Measurements from ENCODE around the gene MS4A8.
"Not testable (repeated sequence)": the region's sequence is repeated elsewhere in the genome, so short reads cannot be mapped to it uniquely, and the experiment has no call there.

Gene MS4A8

GRCh38 chr11:60699284-60699691 is at the start of gene MS4A8:
MS4A8 (plus strand) TSS chr11:60699612; CDS start chr11:60700861, 1,249 bp downstream.
- peak in 1 of 2 experiments; percentile 5 for DNase-seq

GRCh38 chr11:60657888-60658287 is 41.5 kb upstream of the MS4A8 start:
- no peak for DNase-seq

- no peak for DNase-seq
Measured at GRCh38 chr11:60658409-60658808, 41.0 kb upstream of the MS4A8 start.

- no peak for DNase-seq
Measured at GRCh38 chr11:60672255-60672654, 27.2 kb upstream of the MS4A8 start.

DNA sequence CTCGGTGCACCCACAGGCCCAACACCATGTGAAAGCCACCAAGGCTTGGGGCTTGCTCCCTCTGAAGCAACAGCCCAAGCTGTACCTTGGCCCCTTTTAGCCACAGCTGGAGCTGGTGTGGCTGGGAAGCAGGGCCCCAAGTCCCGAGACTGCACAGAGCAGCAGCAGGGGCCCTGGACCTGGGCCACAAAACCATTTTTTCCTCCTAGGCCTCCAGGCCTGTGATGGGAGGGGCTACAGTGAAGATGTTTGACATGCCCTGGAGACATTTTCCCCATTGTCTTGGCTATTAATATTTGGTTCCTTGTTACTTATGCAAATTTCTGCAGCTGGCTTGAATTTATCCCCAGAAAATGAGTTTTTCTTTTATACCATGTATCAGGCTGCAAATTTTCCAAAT is 21.2 kb upstream of the MS4A8 start:
- DNase-seq, result not testable (repeated sequence)

- DNase-seq, result no peak
Measured at GRCh38 chr11:60679879-60680278, 19.5 kb upstream of the MS4A8 start.

DNA sequence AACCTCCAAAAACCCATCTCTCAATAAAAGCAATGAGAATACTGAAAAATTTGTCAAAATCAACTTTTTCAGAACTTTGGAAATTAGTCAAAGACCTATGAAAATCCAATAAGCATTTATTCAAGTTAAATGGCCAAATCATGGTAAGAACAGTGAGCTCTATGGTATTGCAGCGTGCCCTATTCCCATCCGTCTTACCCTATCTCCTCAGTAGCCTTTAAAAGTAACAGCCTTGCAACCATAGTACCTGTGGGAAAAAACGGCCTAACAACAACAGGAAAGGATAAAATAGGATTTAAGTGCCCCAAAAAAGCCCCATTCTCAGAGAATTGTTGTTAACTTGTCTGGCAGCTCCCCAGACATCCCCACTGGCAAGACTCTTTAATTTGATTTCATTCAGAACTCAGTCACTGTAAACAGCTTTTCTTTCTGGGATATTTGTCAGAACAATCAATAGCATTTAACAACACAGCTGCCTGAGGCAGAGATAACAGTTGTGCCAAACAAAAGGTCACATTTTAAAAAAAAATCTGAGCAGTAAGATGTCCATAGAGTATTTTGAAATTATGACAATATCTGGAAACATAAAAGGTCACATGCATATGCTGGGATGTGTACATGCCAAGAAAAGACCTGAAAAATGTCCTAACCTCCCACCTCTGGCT is 18.8 kb upstream of the MS4A8 start:
- DNase-seq, result no peak

DNA sequence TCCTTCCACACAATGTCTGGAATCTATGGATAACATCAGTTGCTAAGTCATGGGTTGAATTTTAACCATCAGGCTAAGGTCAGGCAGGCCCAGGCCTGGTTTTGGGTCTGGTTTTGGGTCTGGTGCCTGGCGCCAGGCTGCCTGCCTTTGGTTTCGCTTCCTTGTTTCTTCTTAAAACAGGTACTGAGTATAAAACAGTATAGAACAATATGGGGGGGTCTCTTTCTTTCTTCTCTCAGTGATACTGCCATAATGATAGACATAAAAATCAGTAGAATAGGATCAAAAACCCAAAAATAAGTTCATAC is 14.9 kb upstream of the MS4A8 start:
- not testable (repeated sequence) for DNase-seq

GRCh38 chr11:60691661-60692060 is 7.8 kb upstream of the MS4A8 start:
- DNase-seq, result no peak

DNA sequence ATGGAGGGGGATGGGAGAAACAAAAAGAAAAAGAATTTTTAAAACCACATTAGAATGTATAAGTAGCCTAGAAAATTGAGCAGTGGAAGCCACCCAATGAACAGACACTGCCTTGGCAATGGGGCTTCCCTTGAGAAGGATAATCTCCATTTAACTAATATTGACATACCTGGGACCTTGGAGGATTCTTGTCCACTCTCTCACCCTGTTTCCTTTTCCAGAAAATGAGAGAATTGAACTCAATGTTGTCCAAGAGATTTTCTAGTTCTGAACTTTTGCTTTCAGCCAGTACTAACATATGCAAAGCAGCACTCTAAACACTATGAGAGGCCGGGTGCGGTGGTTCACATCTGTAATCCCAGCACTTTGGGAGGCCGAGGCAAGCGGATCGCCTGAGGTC is 524 bp downstream of the MS4A8 start:
- DNase-seq, result no peak

DNA sequence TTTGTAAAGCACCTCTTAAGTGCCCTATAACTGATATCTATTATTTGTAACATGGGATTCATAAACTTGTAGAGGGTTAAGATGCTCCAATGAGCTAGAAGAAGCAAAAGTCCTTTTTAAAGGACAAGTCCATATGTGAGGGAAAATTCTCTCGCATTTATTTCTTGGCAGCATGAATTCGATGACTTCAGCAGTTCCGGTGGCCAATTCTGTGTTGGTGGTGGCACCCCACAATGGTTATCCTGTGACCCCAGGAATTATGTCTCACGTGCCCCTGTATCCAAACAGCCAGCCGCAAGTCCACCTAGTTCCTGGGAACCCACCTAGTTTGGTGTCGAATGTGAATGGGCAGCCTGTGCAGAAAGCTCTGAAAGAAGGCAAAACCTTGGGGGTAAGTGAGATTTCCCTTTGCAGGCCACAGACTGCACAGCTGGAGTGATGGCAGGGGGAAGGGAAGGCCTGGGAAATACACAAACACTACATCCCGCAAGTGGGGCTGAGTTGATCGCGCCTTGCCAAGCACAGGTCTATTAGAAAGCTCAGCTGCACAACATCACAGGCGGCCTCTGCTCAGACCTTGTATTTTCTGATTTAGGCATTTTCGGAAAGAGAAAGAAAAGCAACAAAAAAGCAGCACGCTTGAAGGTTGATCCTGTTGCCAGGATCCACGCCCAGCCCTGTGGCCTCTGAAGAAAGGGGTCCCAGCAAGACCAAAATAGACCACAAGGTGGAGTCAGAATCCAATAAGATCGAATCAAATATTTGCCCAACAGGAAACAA is 1.5 kb downstream of the MS4A8 start:
- peak in 1 of 2 experiments; percentile 47 for DNase-seq

DNA sequence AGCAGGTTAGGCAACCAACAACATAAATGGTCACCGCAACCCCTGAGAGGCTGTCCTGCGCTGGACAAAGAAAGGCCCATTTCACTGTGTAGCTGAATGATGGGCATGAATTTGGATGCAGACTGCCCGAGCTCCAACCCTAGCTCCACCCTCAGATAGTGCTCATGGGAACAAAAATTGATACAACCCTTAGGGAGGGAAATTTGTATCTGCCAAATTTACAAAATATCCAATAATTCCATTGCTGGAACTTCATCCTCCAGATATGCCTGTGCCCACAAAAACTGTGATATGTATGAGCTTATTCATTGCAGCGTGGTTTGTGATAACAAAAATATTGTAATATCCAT is 2.0 kb downstream of the MS4A8 start:
- DNase-seq, result no peak

GRCh38 chr11:60703374-60703773 is 4.0 kb downstream of the MS4A8 start:
- peak in 1 of 2 experiments; percentile 8 for DNase-seq

DNA sequence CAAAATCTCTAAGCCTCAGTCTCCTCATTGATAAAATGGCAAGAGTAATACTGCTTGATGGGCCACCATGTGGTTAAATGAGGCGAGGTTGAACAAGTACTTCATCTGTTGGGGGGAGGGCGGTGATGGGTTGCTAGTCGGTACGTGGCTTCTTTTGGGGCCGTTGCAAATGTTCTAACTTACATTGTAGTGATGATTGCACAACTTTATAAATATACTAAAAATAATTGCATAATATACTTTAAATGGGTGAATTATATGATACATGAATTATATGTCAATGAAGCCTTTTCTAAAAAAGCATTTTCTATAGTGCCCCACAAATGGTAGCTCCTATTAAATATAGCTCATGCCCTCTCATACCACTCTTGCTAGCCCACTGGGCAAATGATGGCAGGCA is 6.5 kb downstream of the MS4A8 start:
- no peak for DNase-seq

GRCh38 chr11:60706931-60707330 is 7.5 kb downstream of the MS4A8 start:
- DNase-seq, result no peak

DNA sequence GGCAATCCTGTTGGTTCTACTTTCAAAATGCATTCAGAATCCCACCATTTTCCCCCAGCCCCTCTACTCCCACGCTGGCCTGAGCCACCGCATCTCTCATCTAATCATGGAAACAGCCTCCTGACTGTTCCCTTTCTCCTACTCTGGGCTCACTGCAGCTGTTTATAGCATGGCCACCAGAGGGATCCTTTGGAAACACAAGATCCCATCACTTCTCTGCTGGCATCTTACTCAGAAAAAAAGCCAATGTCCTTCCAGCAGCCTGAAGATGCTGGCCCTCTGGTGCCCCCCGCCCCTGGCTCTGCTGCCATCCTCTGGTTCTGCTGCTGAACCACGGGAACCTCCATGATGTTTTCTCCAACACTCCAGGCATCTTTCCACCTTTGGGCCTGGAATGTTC is 11.1 kb downstream of the MS4A8 start:
- DNase-seq, result no peak

GRCh38 chr11:60711276-60711675 is 11.9 kb downstream of the MS4A8 start:
- no peak for DNase-seq

- DNase-seq, result not testable (repeated sequence)
Measured at GRCh38 chr11:60713423-60713822, 14.0 kb downstream of the MS4A8 start.

DNA sequence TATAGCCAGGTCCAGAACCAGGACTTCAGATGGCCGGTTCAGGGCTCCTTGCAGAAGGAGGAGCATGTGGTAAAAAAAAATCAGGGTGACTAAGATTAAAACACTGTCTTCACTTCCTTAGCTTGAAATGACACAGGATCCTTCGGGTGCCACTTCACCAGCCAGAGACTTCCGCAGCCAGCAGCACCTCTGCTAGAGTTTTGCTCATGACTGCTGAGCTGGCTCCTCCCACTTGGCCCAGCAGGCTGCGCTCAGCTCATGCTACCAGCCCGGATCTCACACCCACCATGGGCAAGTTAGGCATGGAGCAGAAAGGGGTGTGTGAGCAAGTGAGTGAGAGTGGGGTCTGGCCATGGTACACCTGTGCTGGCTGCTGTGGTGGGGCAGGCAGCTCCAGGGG is 18.5 kb downstream of the MS4A8 start:
- DNase-seq, result no peak

DNA sequence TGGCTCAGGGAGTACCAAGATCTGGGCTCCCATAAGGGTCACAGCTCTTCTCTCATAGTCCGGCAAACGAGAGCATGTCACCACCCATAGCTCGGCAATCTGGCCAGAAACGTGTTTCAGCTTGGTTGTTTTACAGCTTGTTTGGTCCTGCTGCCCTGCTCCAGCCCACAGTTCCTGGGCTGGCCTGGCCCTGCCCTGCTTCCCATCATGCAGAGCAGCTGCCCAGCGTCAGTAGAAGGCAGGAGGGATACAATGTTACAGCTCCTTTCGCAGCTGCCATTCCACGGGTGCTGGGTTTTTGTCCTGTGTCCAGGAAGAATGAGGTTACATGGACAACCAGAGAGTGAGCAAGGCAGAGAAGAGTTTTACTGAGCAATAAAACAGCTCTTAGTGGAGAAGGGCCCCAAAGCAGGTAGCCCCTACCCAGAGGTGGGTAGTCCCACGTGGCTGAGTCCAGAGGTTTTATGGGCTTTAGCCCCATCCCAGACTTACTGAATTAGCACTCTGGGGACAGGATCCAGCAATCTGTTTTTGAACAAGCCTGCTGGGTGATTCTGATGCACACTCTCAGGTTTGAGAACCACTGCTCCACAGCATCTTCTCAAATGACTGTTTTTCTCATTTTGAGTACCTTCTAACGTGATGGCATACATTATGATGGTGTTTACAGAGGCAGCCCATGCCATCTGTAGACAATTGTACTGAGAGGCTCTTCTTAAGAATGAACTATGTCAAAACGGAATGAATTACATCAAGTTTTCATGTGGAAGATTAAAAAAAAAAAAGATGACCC is 19.3 kb downstream of the MS4A8 start:
- DNase-seq, result no peak

GRCh38 chr11:60719391-60719790 is 20.0 kb downstream of the MS4A8 start:
- no peak for DNase-seq

- DNase-seq, result no peak
Measured at GRCh38 chr11:60720460-60720859, 21.0 kb downstream of the MS4A8 start.

DNA sequence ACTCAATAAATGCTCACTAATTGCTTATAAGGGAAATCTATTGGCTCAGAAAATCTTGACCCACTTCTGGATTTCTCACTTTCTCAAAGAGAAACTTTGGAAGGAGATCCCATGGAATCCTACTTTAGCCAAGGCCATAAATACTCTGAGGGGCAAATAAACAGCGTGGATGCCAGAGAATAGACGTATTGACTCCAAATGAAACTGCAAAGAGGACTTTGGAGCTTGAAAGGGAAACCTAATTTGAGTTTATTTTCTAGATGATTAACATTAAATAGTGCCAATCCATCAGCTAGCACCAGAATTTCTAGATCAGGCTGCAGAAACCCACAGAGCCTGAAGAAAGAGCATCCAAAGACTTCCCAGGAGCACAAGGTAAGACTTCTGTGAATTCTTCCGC is 25.0 kb downstream of the MS4A8 start, which contains the start of gene MS4A18:
Gene MS4A18, plus strand, starts transcription at position 301 of the 400 bp plus-strand sequence.
- no peak for DNase-seq

GRCh38 chr11:60725592-60725991 is 26.2 kb downstream of the MS4A8 start:
- no peak for DNase-seq
